GM21447 (cell line): ENCODE results near the gene BTF3.

ENCODE experiments used
- ATAC-seq: cut with Tn5 transposase; IDR thresholded peaks from one replicate; pipeline ENCODE4 v1.9.1; 2021; ENCODE audit not compliant: unreplicated experiment

BTF3 gene

DNA sequence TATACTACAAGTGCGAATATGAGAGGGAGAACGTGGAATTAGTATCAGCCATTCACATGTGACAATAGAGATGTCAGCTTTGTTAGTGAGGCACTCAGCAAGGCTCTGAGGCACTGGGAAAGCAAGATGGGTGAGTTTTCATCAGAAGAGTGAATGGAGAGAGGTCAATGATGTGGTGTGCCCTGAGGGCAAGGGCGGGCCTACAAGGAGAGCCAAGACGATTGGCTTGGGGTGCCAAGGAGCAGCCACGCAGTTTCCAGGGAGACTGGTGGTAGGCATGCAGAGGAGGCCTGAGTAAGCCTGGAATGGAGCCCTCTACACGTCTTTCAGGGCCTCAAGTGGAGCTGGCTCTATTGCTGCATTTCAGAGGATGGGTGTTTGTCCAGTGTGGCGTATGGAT is 24.7 kb downstream of the BTF3 start:
- ATAC-seq: no peak

GRCh38 chr5:73523861-73524260 is 25.6 kb downstream of the BTF3 start:
- no peak for ATAC-seq

DNA sequence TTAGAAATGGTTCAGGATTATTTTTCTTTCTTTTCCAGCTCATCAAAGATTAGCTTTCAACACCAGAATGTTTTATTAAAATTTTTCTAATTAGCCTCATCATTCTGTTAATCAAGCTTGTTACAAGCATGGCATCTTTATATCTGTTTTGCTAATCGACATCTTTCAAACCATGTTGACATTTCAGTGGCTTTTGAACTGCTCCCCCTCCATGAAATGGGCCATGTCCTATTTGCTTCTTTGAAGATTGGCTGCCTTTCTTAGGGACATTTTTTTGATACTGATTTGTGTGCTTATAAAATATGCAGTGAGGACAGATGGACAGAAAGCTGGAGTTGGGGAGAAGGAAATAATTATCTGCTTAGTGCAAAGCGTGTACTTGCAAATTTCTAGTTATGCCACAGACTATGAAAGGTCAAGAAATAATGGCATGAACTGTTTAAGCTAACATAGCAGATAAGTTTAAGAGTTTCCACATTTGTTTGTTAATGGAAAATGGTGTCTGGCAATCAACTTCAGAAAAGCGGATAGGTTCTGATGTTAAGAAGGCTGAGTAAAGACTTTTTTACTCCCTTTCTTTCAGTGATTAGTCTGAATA is 27.5 kb downstream of the BTF3 start:
- no peak for ATAC-seq

DNA sequence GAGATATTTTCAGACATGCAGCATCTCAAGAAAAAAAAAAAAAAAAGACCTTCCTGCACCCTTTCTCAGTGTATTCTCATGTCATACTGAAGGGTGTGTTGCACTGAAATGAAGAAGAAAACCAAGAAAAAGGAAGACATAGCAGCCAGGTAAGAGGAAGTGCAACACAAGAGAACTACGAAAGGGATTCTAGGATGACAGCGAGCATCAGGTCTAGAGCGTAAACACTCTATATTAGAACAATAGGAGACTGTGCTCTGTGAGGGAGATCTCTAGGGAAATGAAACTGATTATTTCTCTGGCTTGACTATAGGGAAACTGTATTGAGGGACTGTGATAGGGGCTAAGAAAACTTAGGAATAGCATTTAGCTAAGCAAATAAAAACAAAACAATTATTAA is 30.0 kb downstream of the BTF3 start:
- no peak for ATAC-seq

DNA sequence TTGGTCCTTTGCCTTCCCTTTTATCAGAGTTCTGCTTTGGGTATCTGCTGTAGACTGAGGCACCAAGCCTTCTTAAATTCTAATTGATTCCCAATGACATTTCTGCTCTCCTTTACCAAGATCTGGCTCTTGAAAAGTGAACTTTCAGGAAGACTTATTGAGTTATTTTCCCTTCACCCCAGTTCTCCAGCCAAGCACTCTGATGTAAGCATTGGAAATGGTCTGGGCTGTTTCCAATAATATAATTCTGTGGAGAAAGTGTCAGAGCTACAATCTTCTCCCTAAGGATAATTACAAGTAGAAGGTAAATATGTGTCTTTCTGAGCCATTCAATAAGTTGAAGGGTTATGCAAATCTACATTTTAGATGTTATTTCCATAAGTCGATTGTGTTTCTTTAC is 30.8 kb downstream of the BTF3 start:
- no peak for ATAC-seq

DNA sequence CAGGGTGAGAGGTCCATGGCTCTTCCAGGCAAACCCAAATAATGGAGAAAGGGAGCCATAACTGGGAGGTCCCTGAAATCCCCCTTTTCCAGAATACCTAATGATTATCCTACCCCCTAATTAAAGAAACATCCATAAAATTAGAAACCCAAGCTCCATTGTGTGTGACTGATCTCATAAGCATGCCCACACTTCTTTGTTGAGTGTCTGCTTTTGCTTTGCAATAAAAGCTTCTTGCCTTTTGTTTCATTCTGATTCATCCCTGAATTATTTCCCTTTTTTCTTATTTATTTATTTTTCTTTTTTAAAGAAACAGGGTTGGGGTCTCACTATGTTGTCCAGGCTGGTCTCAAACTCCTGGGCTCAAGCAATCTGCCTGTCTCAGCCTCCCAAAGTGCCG is 33.1 kb downstream of the BTF3 start:
- ATAC-seq: no peak

- no peak for ATAC-seq
These were observed 34.0 kb downstream of the BTF3 start for GRCh38 chr5:73532195-73532594.

DNA sequence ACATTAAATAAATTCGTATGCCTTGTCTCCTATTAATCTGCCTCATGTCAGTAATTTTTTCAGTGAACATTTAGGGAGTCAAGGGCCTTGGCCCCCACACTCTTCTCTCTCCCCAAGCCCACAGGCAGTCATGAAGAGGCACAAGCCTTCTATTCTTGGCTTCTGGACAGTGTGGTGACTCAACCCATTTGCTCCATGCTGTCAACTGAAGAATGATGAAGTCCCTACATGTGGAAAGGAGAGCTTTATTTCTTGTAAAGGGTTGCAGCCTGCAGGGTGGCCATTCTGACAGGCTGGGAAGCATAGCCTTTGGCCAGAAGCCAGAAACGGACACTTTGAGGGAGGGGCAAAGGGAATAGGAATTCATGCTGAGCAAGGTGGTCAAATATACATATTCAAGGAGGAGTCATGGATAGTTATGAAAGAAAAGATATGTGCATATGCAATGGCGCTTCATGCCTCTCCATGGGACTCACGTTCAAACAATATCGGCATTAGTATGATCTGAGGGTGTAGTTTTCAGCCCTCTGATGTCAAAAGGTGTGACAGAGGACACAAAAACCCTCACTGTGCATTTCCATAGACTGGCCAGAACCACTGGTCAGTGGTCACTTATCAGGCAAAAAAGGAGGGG is 35.9 kb downstream of the BTF3 start:
- no peak for ATAC-seq

GRCh38 chr5:73534971-73535370 is 36.7 kb downstream of the BTF3 start:
- ATAC-seq: no peak

DNA sequence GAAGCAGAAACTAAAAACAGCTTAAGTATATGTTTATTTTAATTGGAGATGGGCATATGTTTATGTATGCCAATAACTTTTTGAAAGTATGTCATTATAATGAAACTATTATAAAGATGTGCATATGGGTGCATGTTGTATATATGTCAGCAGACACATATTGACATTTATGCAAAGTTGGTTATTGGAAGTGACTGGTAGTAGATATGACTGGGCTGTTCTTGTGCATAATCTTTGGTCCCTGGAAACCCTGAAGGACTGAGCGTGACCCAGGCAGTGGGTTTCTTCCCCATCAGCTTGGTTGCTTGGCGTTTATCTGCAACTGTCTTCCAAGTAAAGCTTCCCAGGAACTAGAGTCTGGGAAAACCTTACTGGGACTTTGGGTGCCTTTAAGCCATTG is 41.5 kb downstream of the BTF3 start:
- no peak for ATAC-seq

- ATAC-seq: no peak
These were observed 42.0 kb downstream of the BTF3 start for GRCh38 chr5:73540192-73540591.

GRCh38 chr5:73542020-73542419 is 43.8 kb downstream of the BTF3 start:
- ATAC-seq: no peak

GRCh38 chr5:73544429-73545402 is 46.5 kb downstream of the BTF3 start:
- ATAC-seq: no peak

DNA sequence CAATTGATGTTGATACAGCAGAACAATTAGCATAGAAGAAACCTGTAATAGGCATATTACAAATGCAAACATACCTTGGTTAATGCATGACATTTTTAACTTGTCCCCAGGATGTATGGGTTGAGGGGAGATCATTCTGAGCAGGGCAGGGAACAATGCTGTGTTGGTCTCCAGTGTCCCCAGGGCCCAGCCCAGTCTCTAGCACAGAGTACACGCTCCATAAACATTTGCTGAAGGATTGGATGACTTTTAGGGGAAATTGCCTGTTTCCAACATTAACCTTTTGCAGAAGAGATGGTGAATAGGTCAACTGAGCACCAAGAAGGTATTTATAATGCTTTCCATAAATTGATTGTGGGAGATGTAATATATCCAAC is 47.1 kb downstream of the BTF3 start:
- ATAC-seq: no peak

DNA sequence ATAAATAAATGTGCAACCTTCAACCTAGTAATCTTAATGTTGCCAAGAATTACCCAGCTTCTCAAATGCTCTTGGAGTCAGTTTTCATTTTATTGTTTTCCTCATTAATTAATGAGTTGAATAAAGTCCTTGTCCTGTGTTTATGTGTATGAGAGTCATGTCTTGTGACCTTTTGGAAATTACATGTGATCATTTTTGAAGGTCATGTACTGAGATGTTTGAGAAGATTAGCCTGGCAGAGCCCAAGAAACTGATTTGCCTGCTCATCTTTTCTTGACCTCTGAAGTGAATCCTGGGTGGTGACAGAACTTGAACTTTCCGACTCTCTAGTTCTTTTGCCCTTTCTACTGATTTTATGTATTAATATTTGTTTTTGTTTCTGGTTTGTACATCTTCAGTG is 51.8 kb downstream of the BTF3 start:
- no peak for ATAC-seq

DNA sequence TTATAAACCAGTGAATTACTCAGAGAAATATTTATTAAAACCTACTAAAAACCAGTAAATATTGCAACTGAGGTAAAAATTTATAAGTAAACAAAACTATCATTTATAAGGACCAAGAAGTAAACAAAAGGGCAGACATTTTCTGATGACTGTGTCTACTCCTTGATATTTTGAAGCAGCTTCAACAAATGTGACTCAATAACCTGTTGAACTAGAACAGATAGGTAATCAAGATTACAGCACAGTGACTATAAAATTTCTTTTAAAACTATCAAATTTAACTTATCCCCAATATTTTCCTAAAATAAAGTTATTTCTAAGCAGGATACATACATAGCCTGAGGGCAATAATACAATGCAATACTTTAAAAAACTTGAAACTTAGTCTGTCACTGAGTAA is 54.4 kb downstream of the BTF3 start:
- no peak for ATAC-seq
